GM12864 (cell line): Measurements from ENCODE around the gene RBM38.
"Not testable (repeated sequence)": the region's sequence is repeated elsewhere in the genome, so short reads cannot be mapped to it uniquely, and the experiment has no call there.

Experiments
- DNase-seq: peaks from one replicate; pipeline ENCODE4 v3.0.0-alpha.2; 2011; ENCODE audit warnings: low read depth
- H3K4me3 ChIP-seq: 2 replicates; pipeline ENCODE4 v1.5.1; 2011; ENCODE audit warnings: mild to moderate bottlenecking, low read depth, low read length, control low read depth
- CTCF ChIP-seq: IDR thresholded peaks from 2 replicates; pipeline ENCODE4 v1.5.1; 2011; ENCODE audit warnings: low read depth, mild to moderate bottlenecking, moderate library complexity, low read length, control low read depth, inconsistent platforms; ENCODE audit errors: missing control alignments

The RBM38 gene

DNA sequence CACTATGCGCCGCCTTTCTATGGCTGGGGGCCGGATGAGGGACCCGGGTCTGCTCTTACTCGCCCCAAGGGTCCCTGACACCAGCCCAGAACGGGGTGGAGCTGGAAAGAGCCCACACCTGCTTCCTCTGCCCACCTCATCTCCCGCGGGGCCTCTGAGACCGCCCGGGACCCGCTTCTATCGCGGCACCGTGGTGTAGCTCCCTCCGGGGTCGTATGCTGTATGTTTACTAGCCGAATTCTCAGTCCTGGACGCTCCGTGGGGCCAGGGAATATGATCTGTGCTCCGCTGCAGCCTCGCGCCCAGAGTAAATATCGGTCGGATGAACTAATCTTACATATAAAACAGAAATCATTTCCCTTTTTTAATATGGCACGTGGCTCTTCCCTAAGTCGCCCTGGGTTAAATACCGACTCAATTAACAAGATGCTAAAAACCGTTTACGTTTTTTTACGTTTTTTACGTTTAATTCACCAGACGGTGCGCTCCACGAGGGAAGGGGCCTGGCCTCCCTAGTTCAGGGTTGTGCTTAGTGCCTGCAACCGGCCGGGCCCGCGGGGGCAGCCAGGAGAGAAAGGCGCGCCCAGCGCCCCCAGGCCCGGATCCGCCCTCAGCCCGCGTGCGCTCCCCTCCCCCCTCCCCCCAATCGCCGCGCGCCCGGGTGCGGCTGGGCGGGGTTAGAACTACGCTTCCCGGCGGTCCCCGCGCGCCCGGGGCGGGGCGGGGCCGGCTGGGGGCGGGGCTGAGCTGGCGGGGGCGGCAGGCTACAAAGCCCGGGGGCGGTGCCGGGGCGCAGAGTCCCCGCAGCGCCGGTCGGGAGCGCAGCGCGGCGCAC is at the start of gene RBM38:
Gene RBM38, plus strand, starts transcription at position 793 of the 835 bp plus-strand sequence. CDS start 186 bp downstream, outside the sequence.
- no peak for DNase-seq
- no peak for TF ChIP-seq CTCF
- H3K4me3 ChIP-seq = peak within 1 kb of the TSS; percentile 92

- DNase-seq = no peak
- TF ChIP-seq CTCF = no peak
These were observed 49.5 kb upstream of the RBM38 start for GRCh38 chr20:57341663-57342062.

DNA sequence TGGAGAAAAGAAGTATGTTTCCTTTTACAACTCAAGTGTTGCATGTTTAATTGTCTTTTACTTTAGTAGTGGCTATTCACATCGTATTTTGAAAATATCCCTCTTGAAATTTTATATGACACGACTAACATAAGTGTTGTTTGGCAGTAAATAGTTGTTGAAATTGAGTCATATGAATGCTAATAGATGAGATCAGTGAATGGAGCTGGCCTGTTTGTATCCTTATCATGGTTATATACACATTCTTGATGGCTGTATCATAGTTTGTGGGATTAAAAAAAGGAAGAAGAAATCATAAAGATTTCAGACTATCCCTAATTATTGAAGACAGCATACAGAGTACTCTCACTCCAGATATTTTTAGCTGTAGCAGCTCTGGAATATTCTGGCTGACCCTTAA is 48.4 kb upstream of the RBM38 start:
- H3K4me3 ChIP-seq = no peak overlapping the region
- DNase-seq = no peak
- TF ChIP-seq CTCF = no peak

More at GRCh38 chr20:57341663-57342062, 49.5 kb upstream of the RBM38 start:
- no peak overlapping the region for H3K4me3 ChIP-seq

GRCh38 chr20:57346477-57346876 is 44.7 kb upstream of the RBM38 start:
- DNase-seq = peak; percentile 21
- TF ChIP-seq CTCF = peak; percentile 68
- H3K4me3 ChIP-seq = no peak overlapping the region

GRCh38 chr20:57347393-57347792 is 43.8 kb upstream of the RBM38 start:
- DNase-seq = no peak
- no peak for TF ChIP-seq CTCF
- H3K4me3 ChIP-seq = no peak overlapping the region

DNA sequence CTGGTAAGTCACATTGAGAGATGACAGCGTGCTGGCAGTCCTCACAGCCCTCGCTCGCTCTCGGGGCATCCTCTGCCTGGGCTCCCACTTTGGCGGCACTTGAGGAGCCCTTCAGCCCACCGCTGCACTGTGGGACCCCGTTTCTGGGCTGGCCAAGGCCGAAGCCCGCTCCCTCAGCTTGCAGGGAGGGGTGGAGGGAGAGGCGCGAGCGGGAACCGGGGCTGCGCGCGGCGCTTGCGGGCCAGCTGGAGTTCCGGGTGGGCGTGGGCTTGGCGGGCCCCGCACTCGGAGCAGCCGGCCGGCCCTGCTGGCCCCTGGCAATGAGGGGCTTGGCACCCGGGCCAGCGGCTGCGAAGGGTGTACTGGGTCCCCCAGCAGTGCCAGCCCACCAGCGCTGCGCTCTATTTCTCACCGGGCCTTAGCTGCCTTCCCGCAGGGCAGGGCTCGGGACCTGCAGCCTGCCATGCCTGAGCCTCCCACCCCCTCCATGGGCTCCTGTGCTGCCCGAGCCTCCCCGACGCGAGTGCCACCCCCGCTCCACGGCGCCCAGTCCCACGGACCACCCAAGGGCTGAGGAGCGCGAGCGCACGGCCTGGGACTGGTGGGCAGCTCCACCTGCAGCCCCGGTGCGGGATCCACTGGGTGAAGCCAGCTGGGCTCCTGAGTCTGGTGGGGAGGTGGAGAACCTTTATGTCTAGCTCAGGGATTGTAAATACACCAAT is 42.8 kb upstream of the RBM38 start:
- DNase-seq, H3K4me3 ChIP-seq: not testable (repeated sequence)

GRCh38 chr20:57348922-57349574 is 42.1 kb upstream of the RBM38 start:
- not testable (repeated sequence) for H3K4me3 ChIP-seq, DNase-seq
